Left lung (tissue), 10 donors: ENCODE results near the gene TIGD3. TPM values are rescaled to one million over a fixed set of nuclear protein-coding genes. Genes with fewer than 3 reads are reported as not detected.
A peak's percentile ranks its signal among the peaks of the same experiment; 100 is the strongest.

ENCODE experiments used
- ATAC-seq: fragments of 200-7000 bp; cut with Tn5 transposase; one replicate; pipeline ENCODE4 v1.9.1; 2020; ENCODE audit warnings: moderate library complexity
- DNase-seq, 4 donors: peaks; one replicate each; pipeline ENCODE4 v3.0.0-alpha.2; 2013 to 2020
- H3K27ac ChIP-seq, 2 donors: fragments of 200-600 bp; sonication (generic) in 1 of 2; one replicate each; pipeline versions ENCODE4 v1.5.0 to v1.8.0; 2020 to 2021
- H3K27me3 ChIP-seq, 2 donors: fragments of 200-600 bp; sonication (generic) in 1 of 2; one replicate each; pipeline versions ENCODE4 v1.5.0 to v1.8.0; 2020 to 2021
- H3K36me3 ChIP-seq, 2 donors: fragments of 200-600 bp; sonication (generic) in 1 of 2; one replicate each; pipeline versions ENCODE4 v1.5.0 to v1.8.0; 2020 to 2021
- H3K4me1 ChIP-seq, 2 donors: fragments of 200-600 bp; one replicate each; pipeline ENCODE4 v1.8.0; 2021
- H3K4me3 ChIP-seq, 2 donors: fragments of 200-600 bp; sonication (generic) in 1 of 2; one replicate each; pipeline versions ENCODE4 v1.5.0 to v1.8.0; 2020 to 2021; ENCODE audit warnings: mild to moderate bottlenecking in 1 of 2
- H3K9me3 ChIP-seq, 2 donors: fragments of 200-600 bp; sonication (generic) in 1 of 2; one replicate each; pipeline versions ENCODE4 v1.5.0 to v1.8.0; 2020 to 2021
- CTCF ChIP-seq, 2 donors: fragments of 200-600 bp; sonication (generic) in 1 of 2; IDR thresholded peaks; one replicate each; pipeline versions ENCODE4 v1.5.0 to v1.8.0; 2021; ENCODE audit warnings: antibody characterized with exemption in 2 of 2
- intact Hi-C, 2 donors: fragments of 100-400 bp; cut with DNase I; formaldehyde crosslinking; loops; one replicate each; pipeline versions ENCODE4 v1.11.2 to v1.14.2; 2022
- polyA plus RNA-seq, 6 donors: library from polyadenylated mRNA; unstranded; fragments of 120-200 nt; gene quantifications; one replicate each; pipeline ENCODE4 v1.2.1, GENCODE V29; 2013; ENCODE audit not compliant: insufficient read length in 6 of 6
- total RNA-seq, 2 donors: library from RNA; stranded (reverse); fragmentation: NEBNext Ultra II Directional; extraction: Animal tissue kit (Norgen Biotek cat#: 25700); gene quantifications; one replicate each; pipeline ENCODE4 v1.2.1, GENCODE V29; 2021
- donor health status: DM: no; HTN: yes; CAD: no.
- donor health status: DM: no; HTN: no; CAD: no.

TIGD3 gene
- total and polyA plus RNA-seq, 8 donors = 0.14 to 0.39 (median 0.24) TPM; not detected in 1

- Histone ChIP-seq H3K27ac (no peak overlapping the region), H3K27me3 (no peaks in the 10 kb centered on the region), H3K36me3 (no peaks in the 10 kb centered on the region), H3K4me1 (peaks cover 7 to 34% of the 10 kb centered on the region in 2 donors), H3K4me3 (no peak overlapping the region), H3K9me3 (no peaks in the 10 kb centered on the region)
- peak; percentile 86 for ATAC-seq
- peak in 1 of 4 donors; percentile 67 for DNase-seq
- intact Hi-C loops = loop anchor here in 1 of 2 donors (2.0 kb wide), 1 partner anchor 148 kb away; no protein-coding TSS in a partner anchor
- TF ChIP-seq CTCF (IDR thresholded peaks at IDR 0.05) = peak; percentile 53 to 80
These were observed 11.8 kb downstream of the TIGD3 start for GRCh38 chr11:65366340-65366773.

GRCh38 chr11:65370659-65371049 is 16.1 kb downstream of the TIGD3 start:
- Histone ChIP-seq H3K4me3 (no peak overlapping the region), H3K9me3 (no peaks in the 10 kb centered on the region), H3K4me1 (peaks cover 7 to 22% of the 10 kb centered on the region in 2 donors), H3K36me3 (no peaks in the 10 kb centered on the region), H3K27ac (peak overlapping the region; percentile 1 to 45), H3K27me3 (no peaks in the 10 kb centered on the region)
- DNase-seq (no peak), ATAC-seq (no peak)
- intact Hi-C loops = no loop called here
- no peak for TF ChIP-seq CTCF (IDR thresholded peaks at IDR 0.05)

GRCh38 chr11:65373839-65374580 is 19.5 kb downstream of the TIGD3 start:
- TF ChIP-seq CTCF (IDR thresholded peaks at IDR 0.05) = no peak
- intact Hi-C loops = no loop called here
- Histone ChIP-seq H3K27me3 (no peaks in the 10 kb centered on the region), H3K36me3 (no peaks in the 10 kb centered on the region), H3K27ac (no peak overlapping the region), H3K4me1 (peaks cover 7 to 20% of the 10 kb centered on the region in 2 donors), H3K4me3 (no peak overlapping the region), H3K9me3 (no peaks in the 10 kb centered on the region)
- no peak for ATAC-seq
- no peak for DNase-seq

- H3K36me3 ChIP-seq = no peaks in the 10 kb centered on the region
- intact Hi-C loops = no loop called here
- no peaks in the 10 kb centered on the region for H3K27me3 ChIP-seq
- H3K4me1 ChIP-seq = peaks cover 7 to 24% of the 10 kb centered on the region in 2 donors
- H3K9me3 ChIP-seq = no peaks in the 10 kb centered on the region
- no peak for ATAC-seq
- no peak for DNase-seq
- H3K4me3 ChIP-seq = no peak overlapping the region
- TF ChIP-seq CTCF (IDR thresholded peaks at IDR 0.05) = no peak
- H3K27ac ChIP-seq = no peak overlapping the region
These were observed 20.5 kb downstream of the TIGD3 start for GRCh38 chr11:65375012-65375411.

- Histone ChIP-seq H3K9me3 (no peaks in the 10 kb centered on the region), H3K27ac (no peak overlapping the region), H3K36me3 (no peaks in the 10 kb centered on the region), H3K4me3 (no peak overlapping the region), H3K4me1 (peaks cover 0 to 24% of the 10 kb centered on the region in 2 donors), H3K27me3 (no peaks in the 10 kb centered on the region)
- TF ChIP-seq CTCF (IDR thresholded peaks at IDR 0.05) = no peak
- intact Hi-C loops = no loop called here
- ATAC-seq (no peak), DNase-seq (no peak)
These were observed 21.7 kb downstream of the TIGD3 start for GRCh38 chr11:65376138-65376713.
